CD4-positive, CD25-positive, alpha-beta regulatory T cell (primary cell): ENCODE results near the gene AGPAT4. TPM values are rescaled to one million over a fixed set of nuclear protein-coding genes. Genes with fewer than 3 reads are reported as not detected.
A peak's percentile ranks its signal among the peaks of the same experiment; 100 is the strongest.

Experiments used
- ATAC-seq, 2 donors: fragments of 150-1000 bp; cut with Tn5 transposase; one replicate each; pipeline ENCODE4 v1.10.0; 2021; ENCODE audit warnings: low read depth in 2 of 2, moderate number of reproducible peaks in 2 of 2, moderate library complexity in 1 of 2
- DNase-seq, 3 donors: peaks; one replicate each; pipeline versions ENCODE4 v3.0.0 to v3.0.0-alpha.2; 2012 to 2022; ENCODE audit warnings: mixed read lengths in 1 of 3
- H3K27ac ChIP-seq: one replicate; pipeline ENCODE4 v1.7.0; 2013; ENCODE audit warnings: mild to moderate bottlenecking, low read length; ENCODE audit not compliant: insufficient read depth, poor library complexity, severe bottlenecking
- H3K27me3 ChIP-seq: one replicate; pipeline ENCODE4 v1.7.0; 2013; ENCODE audit warnings: low read length; ENCODE audit not compliant: control insufficient read depth, insufficient read depth
- H3K36me3 ChIP-seq: one replicate; pipeline ENCODE4 v1.7.0; 2013; ENCODE audit warnings: mild to moderate bottlenecking, low read length, moderate library complexity; ENCODE audit not compliant: control insufficient read depth, insufficient read depth
- H3K4me1 ChIP-seq: 2 replicates; pipeline ENCODE4 v1.7.0; 2013; ENCODE audit warnings: mild to moderate bottlenecking, low read length; ENCODE audit not compliant: insufficient read depth, control insufficient read depth, poor library complexity, severe bottlenecking
- H3K4me3 ChIP-seq: one replicate; pipeline ENCODE4 v1.7.0; 2013; ENCODE audit warnings: low read depth, mild to moderate bottlenecking, low read length, moderate library complexity
- H3K9me3 ChIP-seq, 2 experiments: 1 replicate in 1 of 2; 2 replicates in 1 of 2; pipeline ENCODE4 v1.7.0; 2013; ENCODE audit warnings: low read length in 2 of 2, mild to moderate bottlenecking in 1 of 2, moderate library complexity in 1 of 2; ENCODE audit not compliant: control insufficient read depth in 2 of 2
- H3K27ac Mint-ChIP-seq, 3 donors: one replicate each; pipeline ENCODE4 v1.8.0; 2020 to 2022; ENCODE audit warnings: mild to moderate bottlenecking in 3 of 3, mixed read lengths in 3 of 3, moderate library complexity in 2 of 3
- H3K27me3 Mint-ChIP-seq: one replicate; pipeline ENCODE4 v1.8.0; 2022; ENCODE audit warnings: mild to moderate bottlenecking, mixed read lengths
- H3K36me3 Mint-ChIP-seq: one replicate; pipeline ENCODE4 v1.8.0; 2020; ENCODE audit warnings: mixed read lengths
- H3K4me1 Mint-ChIP-seq, 4 donors: one replicate each; pipeline ENCODE4 v1.8.0; 2020 to 2022; ENCODE audit warnings: mixed read lengths in 4 of 4, mild to moderate bottlenecking in 1 of 4
- H3K4me3 Mint-ChIP-seq, 4 donors: one replicate each; pipeline ENCODE4 v1.8.0; 2020 to 2022; ENCODE audit warnings: mild to moderate bottlenecking in 4 of 4, mixed read lengths in 4 of 4, moderate library complexity in 3 of 4
- H3K9me3 Mint-ChIP-seq, 7 donors: one replicate each; pipeline ENCODE4 v1.8.0; 2020 to 2022; ENCODE audit warnings: mixed read lengths in 7 of 7, mild to moderate bottlenecking in 3 of 7, moderate library complexity in 2 of 7
- polyA plus RNA-seq, 4 donors: library from polyadenylated mRNA; unstranded; fragments of 300-500 nt; fragmentation: Illumina TruSeq; gene quantifications; one replicate each; pipeline ENCODE4 v1.2.3, GENCODE V29; 2021
- total RNA-seq: library from RNA; stranded (reverse); gene quantifications from one replicate; pipeline ENCODE4 v1.2.3, GENCODE V29; 2022

Gene AGPAT4
- total and polyA plus RNA-seq, 5 donors from 2014 or later = 2.4 to 14.6 (median 4.1) TPM

DNA sequence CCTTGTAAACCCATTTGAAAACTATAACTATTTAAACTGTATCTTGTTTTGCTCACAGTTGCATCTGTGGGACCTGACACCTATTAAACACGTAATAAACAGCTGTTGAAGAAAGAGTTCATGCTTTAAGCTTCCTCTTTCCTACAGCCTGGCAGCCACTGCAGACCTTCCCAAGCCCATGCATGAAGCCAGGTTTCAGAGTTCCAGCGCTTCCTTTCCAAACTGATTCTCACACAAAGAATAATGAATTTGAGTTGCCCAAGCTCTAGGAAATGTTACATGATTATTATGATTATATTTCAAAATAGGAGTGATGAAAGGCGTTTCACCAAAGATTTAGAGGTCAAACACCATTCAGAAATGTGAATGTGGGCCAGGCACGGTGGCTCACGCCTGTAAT is 3.7 kb downstream of the AGPAT4 start:
- Histone ChIP-seq H3K27me3 (no peaks in the 10 kb centered on the region), H3K36me3 (no peaks in the 10 kb centered on the region), H3K27ac (no peak overlapping the region), H3K9me3 (no peaks in the 10 kb centered on the region), H3K4me3 (no peak overlapping the region), H3K4me1 (peaks cover 24% of the 10 kb centered on the region)
- no peak overlapping the region for H3K27ac Mint-ChIP-seq
- peaks cover 9% of the 10 kb centered on the region for H3K36me3 Mint-ChIP-seq
- peak overlapping the region in 1 of 4 donors; percentile 30 for H3K4me3 Mint-ChIP-seq
- DNase-seq = no peak
- no peak for ATAC-seq
- H3K4me1 Mint-ChIP-seq = peaks cover 26 to 33% (median 26%) of the 10 kb centered on the region in 4 donors
- H3K27me3 Mint-ChIP-seq = peaks cover 11% of the 10 kb centered on the region
- peaks cover 0 to 4% (median 0%) of the 10 kb centered on the region in 7 donors for H3K9me3 Mint-ChIP-seq

DNA sequence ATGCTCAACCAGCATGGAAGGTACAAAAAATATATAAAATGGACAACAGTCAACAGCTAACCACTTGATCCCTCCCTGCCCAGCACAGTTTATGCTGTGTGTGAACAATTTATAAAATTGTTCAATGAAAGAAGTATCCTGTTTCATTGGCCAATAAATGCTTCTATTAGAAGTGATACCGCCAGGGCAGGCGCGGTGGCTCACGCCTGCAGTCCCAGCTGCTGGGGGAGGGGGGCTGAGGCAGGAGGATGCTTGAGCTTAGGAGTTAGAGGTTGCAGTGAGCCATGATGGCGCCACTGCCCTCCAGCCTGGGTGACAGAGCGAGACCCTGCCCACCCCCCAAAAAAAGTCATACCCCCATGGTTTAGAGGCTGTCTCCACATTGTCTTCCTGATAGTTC is 4.6 kb downstream of the AGPAT4 start:
- no peak overlapping the region for H3K27ac ChIP-seq
- H3K27me3 Mint-ChIP-seq = peaks cover 7% of the 10 kb centered on the region
- no peaks in the 10 kb centered on the region for H3K36me3 ChIP-seq
- DNase-seq = no peak
- H3K4me3 Mint-ChIP-seq = peak overlapping the region in 1 of 4 donors; percentile 31
- no peaks in the 10 kb centered on the region for H3K27me3 ChIP-seq
- no peak overlapping the region for H3K4me3 ChIP-seq
- H3K4me1 Mint-ChIP-seq = peaks cover 18 to 27% (median 22%) of the 10 kb centered on the region in 4 donors
- H3K4me1 ChIP-seq = peaks cover 19% of the 10 kb centered on the region
- no peak for ATAC-seq
- H3K36me3 Mint-ChIP-seq = peaks cover 9% of the 10 kb centered on the region
- peaks cover 0 to 4% (median 0%) of the 10 kb centered on the region in 7 donors for H3K9me3 Mint-ChIP-seq
- H3K9me3 ChIP-seq = no peaks in the 10 kb centered on the region
- peak overlapping the region in 1 of 3 donors; percentile 9 for H3K27ac Mint-ChIP-seq

DNA sequence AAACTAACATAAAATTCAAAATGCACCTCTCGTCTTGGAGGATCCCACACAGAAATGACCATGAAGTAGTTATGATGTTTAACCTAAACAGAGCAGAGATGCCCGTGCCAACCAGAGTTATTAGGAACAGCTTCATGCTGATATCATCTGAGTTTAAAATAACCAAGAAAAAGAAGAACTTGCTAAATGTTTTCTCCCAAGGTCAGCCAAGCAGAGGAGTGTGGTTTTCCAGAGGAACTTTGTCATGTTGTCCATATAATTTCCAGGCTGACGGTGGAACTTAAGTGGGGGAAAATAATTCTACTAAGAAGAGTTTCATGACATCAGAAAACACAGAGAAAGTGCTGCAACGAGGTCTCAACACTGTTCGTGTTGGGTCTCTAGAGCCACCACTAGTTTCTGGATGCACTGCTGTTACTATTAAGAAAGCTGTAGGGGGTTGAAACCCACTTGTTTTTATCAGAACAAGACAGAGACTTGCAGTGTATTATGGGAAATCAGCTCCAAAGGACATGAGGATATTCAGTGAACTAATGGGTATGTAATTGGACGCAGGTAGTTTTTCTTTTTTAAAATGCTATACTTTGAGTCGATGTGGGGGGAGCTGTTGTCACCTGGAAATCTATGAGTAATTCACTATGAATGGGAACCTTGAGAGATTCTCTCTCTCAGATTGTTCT is 5.2 kb downstream of the AGPAT4 start:
- H3K4me1 ChIP-seq = peaks cover 17% of the 10 kb centered on the region
- no peaks in the 10 kb centered on the region for H3K27me3 ChIP-seq
- peak overlapping the region in 1 of 4 donors; percentile 31 for H3K4me3 Mint-ChIP-seq
- peaks cover under 1% of the 10 kb centered on the region for H3K27me3 Mint-ChIP-seq
- peaks cover 9% of the 10 kb centered on the region for H3K36me3 Mint-ChIP-seq
- DNase-seq (no peak), ATAC-seq (no peak)
- peak overlapping the region in 1 of 3 donors; percentile 41 for H3K27ac Mint-ChIP-seq
- H3K4me3 ChIP-seq = no peak overlapping the region
- H3K9me3 ChIP-seq = no peaks in the 10 kb centered on the region
- no peaks in the 10 kb centered on the region for H3K36me3 ChIP-seq
- peaks cover 15 to 25% (median 16%) of the 10 kb centered on the region in 4 donors for H3K4me1 Mint-ChIP-seq
- no peak overlapping the region for H3K27ac ChIP-seq
- peaks cover 0 to 4% (median 0%) of the 10 kb centered on the region in 7 donors for H3K9me3 Mint-ChIP-seq

DNA sequence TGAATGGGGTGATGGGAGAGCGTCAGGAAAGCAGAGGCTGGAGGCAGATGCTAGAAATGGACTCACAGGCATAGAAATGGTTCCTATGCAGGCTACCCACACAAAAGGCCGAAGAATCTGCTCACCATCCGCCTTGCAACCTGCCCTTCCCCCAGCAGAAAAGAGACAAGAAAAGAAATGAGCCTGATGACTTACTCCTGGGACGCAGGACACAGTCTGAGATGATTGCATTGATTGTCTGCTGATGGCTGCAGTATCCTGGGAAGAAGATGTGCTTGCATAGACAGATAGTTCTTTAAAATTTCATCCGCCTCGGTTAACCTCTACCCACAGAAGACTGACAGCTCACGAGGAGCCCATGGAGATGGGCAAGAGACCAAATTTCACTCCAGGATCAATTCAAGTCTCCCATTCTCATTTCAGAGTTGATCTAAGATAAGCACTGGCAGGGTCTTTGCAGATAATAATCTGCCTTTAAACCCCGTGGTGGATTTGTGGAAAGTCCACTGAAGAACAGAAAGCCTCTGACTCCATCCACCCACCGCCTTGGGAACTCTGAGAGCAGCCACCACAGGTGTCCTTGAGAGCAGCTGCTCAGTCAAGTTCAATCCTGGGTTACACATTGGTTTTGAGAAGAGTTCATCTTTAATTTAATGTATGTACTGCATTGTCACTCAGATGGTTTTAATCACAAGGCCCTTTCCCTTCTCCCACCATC is 7.2 kb downstream of the AGPAT4 start:
- Histone ChIP-seq H3K4me3 (no peak overlapping the region), H3K27ac (no peak overlapping the region), H3K27me3 (no peaks in the 10 kb centered on the region), H3K9me3 (no peaks in the 10 kb centered on the region), H3K36me3 (no peaks in the 10 kb centered on the region), H3K4me1 (no peaks in the 10 kb centered on the region)
- Mint-ChIP-seq H3K36me3 (peaks cover 16% of the 10 kb centered on the region), H3K4me1 (peaks cover 3 to 16% (median 8%) of the 10 kb centered on the region in 4 donors), H3K4me3 (no peak overlapping the region), H3K27me3 (no peaks in the 10 kb centered on the region), H3K27ac (no peak overlapping the region), H3K9me3 (peaks cover 0 to 3% (median 0%) of the 10 kb centered on the region in 7 donors)
- ATAC-seq (no peak), DNase-seq (no peak)

DNA sequence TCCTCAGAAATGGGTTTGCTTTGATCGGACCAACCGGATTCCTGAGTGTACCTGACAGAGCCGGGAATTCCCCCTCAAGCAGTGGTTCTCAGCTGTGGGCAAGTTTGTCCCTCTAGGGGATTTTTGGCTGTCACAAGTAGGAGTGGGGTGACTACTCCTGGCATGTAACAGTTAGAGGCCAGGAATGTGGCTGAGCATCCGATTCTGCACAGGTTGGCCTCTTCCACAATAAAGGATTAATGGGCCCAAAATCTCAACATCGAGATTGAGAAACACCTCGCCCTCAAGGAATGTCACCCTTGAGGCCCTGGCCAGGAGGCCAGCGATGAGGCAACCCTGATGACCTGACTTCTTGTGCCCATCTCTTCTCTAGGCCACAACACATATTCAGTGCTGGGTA is 7.9 kb downstream of the AGPAT4 start:
- Histone ChIP-seq H3K27me3 (no peaks in the 10 kb centered on the region), H3K36me3 (no peaks in the 10 kb centered on the region), H3K27ac (no peak overlapping the region), H3K9me3 (no peaks in the 10 kb centered on the region), H3K4me1 (no peaks in the 10 kb centered on the region), H3K4me3 (no peak overlapping the region)
- ATAC-seq = no peak
- no peak overlapping the region for H3K27ac Mint-ChIP-seq
- peaks cover 0 to 2% (median 0%) of the 10 kb centered on the region in 7 donors for H3K9me3 Mint-ChIP-seq
- peaks cover 3 to 11% (median 5%) of the 10 kb centered on the region in 4 donors for H3K4me1 Mint-ChIP-seq
- H3K27me3 Mint-ChIP-seq = no peaks in the 10 kb centered on the region
- no peak overlapping the region for H3K4me3 Mint-ChIP-seq
- peaks cover 18% of the 10 kb centered on the region for H3K36me3 Mint-ChIP-seq
- DNase-seq = no peak

DNA sequence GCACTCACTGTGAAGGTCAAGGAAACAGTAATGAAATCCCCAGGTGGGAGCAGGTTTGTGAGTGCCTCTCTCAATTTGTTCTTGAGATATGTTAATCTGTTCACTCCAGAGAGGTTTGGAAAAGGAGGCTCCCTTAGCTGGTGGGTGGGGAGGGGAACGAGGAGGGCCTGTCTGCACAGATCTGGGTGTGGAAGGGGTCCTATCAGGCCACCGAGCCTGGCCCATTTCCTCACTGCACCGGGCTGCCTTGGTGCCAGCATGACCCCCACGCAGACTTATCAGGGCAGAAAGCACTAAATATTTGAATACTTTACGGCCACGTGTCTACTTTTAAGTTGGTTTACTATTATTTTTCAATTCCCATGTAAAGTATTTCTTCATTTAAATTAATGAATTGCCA is 8.3 kb downstream of the AGPAT4 start:
- DNase-seq (no peak), ATAC-seq (no peak)
- no peaks in the 10 kb centered on the region for H3K9me3 ChIP-seq
- H3K4me3 ChIP-seq = no peak overlapping the region
- H3K9me3 Mint-ChIP-seq = no peaks in the 10 kb centered on the region
- H3K36me3 ChIP-seq = no peaks in the 10 kb centered on the region
- no peak overlapping the region for H3K27ac ChIP-seq
- no peak overlapping the region for H3K27ac Mint-ChIP-seq
- H3K27me3 Mint-ChIP-seq = no peaks in the 10 kb centered on the region
- H3K36me3 Mint-ChIP-seq = peaks cover 20% of the 10 kb centered on the region
- no peaks in the 10 kb centered on the region for H3K27me3 ChIP-seq
- no peaks in the 10 kb centered on the region for H3K4me1 ChIP-seq
- peaks cover 0 to 10% (median 5%) of the 10 kb centered on the region in 4 donors for H3K4me1 Mint-ChIP-seq
- H3K4me3 Mint-ChIP-seq = no peak overlapping the region

DNA sequence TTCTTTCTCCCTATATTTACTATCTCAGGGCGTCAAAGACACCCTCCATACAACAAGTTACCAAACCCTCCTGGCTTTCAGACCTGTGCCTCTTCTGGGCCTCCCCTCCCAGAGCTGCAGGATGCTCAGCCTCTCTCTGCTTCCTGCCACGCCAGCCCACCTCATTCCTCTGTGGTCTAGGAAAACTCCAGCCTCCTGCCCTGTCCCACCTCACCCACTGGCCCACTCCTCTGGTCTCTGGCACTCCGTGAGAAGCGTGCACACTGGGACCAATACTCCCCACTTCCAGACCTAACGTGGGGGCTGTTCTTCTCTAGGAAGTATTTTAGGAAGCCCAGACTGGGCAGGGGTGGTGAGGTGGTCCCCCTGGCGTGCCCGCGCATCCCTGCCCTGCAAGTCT is 9.7 kb downstream of the AGPAT4 start:
- no peak overlapping the region for H3K4me3 ChIP-seq
- H3K9me3 Mint-ChIP-seq = no peaks in the 10 kb centered on the region
- H3K4me1 ChIP-seq = no peaks in the 10 kb centered on the region
- H3K4me1 Mint-ChIP-seq = peaks cover 0 to 7% (median 1%) of the 10 kb centered on the region in 4 donors
- peaks cover 25% of the 10 kb centered on the region for H3K36me3 Mint-ChIP-seq
- H3K36me3 ChIP-seq = no peaks in the 10 kb centered on the region
- H3K9me3 ChIP-seq = no peaks in the 10 kb centered on the region
- H3K4me3 Mint-ChIP-seq = no peak overlapping the region
- peak overlapping the region in 1 of 3 donors; percentile 80 for H3K27ac Mint-ChIP-seq
- ATAC-seq (no peak), DNase-seq (no peak)
- H3K27me3 Mint-ChIP-seq = no peaks in the 10 kb centered on the region
- H3K27me3 ChIP-seq = no peaks in the 10 kb centered on the region
- no peak overlapping the region for H3K27ac ChIP-seq
